GM18526 (cell line): ENCODE results near the gene MEI1.

Experiments
- POLR2A ChIP-seq: IDR thresholded peaks from 3 replicates; pipeline ENCODE4 v1.6.1; 2011; ENCODE audit not compliant: insufficient read length; ENCODE audit errors: extremely low read depth

MEI1 gene

DNA sequence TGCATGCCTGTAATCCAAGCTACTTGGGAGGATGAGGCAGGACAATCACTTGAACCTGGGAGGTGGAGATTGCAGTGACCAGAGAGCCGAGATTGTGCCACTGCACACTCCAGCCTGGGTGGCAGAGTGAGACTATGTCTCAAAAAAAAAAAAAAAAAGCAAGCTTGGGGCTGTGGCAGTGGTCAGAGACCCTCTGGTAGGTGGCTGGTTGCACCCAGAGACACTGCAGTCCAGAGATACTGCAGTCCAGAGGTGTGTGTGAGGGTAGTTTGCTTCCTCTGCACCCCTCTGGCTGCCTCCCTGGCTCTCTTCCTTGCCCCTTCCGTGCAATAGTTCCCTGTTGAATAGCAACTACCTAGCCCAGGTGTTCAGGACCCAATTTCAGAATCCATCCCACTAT is 99.4 kb downstream of the MEI1 start:
- TF ChIP-seq POLR2A, result no peak

DNA sequence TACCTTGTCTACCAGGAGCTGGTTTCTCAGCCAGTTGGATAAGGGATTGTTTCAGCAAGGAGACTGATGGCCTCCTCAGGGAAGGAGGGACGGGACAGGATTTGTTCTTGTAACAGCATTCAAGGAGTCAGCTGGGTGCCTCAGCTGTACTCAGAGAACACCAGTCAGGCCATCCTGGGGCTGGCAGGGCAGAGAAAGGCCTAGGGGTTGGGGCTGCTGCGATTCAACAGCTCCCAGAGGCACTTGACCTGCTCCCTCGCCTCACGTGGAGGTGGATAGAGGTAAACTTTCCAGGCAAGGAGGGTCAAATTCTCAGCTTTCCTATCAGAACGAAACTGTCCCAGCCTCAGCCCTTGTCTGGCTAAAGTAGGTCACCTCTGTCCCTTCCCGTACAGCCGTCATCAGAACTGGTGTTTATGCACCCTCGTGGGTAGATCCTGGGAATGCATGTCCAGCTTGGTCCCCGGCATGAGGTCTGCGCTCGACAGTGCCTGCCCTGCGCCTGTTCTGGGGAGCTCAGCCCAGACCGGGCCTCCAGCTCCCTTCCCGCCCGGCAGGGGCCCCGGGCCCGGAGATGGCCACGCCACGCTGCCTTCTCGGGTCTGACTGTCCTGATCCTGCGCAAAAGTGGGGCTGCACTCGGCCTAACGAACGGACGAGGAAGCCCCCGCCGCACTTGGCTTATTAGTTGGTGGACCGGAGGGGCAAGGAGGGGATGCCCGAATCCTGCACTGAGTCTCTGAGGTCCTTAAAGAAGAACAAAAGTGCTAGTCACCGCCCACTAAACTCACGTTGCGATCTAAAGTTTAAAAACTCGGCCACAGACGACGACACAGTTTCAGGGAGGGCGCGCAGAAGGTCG is 100.4 kb downstream of the MEI1 start:
- TF ChIP-seq POLR2A, result no peak

DNA sequence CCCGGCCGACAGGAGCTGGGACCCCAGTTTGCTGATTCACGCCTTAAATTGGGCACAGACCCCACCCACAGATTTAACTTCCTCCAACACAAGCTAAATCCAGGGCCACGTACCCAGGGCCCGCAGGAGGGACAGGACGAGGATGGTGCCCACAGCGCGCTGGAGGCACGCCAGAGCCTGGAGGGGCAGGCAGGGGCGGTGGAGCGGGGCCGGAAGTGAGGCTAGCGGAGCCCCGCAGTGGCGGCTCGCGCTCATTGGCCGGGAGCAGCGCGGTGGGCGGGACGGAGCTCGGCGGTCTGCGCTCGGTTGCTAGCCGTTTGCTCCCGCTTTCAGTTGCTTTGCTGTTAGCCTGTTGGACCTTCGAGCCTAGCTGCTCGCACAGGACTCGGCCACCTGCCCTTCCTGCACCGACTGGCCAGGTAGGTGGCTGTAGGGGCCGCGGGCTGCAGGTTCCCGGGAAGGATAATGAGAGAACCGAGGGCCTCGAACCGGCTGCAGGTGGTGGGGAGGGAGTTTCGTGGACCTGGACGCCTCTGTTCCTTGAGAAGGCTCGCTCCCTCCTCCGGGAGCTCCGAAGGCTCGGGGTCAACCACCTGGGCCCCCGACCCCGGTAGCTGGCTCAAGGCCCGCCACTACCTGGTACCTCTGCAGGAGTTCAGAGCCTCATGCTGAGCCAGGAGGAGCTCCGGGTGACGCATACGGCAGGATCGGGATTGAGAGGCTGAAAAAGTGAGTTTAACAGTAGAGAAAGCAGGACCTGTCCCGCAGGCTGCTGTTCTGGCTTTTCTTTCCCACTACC is 101.2 kb downstream of the MEI1 start, which contains the start of gene CCDC134:
CCDC134 (plus strand) TSS at position 332 of the 799 bp plus-strand sequence. CDS start 8,212 bp downstream, outside the sequence.
- peak; percentile 97 for TF ChIP-seq POLR2A

DNA sequence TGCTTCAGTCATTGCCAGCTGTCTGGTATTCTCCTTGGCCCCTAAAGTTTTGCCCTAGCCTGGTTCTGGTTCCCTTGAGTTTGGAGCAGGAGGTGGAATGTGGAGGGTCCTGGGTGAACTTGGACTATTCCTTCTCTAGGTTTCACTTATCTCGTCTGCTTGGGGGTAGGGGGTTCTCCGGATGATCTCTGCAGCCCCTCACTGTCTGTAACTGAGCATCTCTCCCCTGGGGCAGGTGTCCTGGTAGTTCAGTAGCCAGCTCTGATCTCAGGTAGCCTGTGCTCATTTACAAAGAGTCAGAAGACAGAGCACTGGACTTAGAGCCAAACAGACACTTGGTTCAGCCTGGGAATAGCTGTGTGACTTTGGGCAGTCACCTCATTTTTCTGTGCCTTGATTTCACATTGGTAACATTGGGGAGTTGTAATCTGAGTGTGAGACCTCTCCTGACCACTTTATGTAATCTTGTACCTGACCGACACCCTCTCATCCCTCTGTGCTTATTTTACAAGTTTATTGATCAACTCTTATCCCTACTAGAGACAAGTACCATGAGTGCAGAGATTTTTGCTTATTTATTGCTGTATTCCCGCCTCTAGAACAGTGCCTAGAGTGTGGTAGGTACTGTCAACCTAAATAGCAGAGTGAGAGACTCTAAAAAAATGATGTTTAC is 102.0 kb downstream of the MEI1 start:
- TF ChIP-seq POLR2A, result no peak

DNA sequence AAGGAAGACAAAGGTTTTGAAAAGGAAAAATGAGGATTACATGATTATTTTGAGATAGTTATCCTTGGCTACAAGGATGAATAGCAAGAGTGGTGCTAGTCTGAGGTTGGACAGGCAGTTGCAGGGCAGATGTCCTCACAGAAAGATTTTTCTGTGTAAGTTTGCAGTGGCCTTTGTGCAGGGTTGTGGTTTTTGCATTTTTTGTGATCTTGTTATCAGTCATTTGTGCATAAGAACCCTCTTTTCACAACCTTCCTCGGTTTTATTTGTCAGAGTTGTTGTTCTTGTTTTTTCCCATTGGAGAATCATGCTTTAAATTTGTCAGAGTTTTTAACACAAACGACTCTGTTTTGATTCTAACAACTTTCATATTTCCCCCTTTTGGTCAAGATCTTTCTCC is 102.6 kb downstream of the MEI1 start:
- TF ChIP-seq POLR2A, result no peak

DNA sequence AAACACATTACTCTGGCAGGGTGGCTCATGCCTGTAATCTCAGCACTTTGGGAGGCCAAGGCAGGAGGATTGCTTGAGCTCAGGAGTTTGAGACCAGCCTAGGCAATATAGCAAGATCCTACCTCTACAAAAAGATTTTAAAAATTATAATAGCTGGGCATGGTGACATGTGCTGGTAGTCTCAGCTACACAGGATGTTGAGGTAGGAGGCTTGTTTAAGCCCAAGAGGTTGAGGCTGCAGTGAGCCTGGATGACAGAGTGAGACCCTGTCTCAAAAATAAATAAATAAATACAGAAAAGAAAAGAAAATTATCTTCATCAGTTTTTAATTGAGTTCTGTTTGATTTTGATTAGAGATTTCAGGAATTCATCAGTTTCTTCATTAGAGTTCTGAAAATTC is 106.3 kb downstream of the MEI1 start:
- no peak for TF ChIP-seq POLR2A

DNA sequence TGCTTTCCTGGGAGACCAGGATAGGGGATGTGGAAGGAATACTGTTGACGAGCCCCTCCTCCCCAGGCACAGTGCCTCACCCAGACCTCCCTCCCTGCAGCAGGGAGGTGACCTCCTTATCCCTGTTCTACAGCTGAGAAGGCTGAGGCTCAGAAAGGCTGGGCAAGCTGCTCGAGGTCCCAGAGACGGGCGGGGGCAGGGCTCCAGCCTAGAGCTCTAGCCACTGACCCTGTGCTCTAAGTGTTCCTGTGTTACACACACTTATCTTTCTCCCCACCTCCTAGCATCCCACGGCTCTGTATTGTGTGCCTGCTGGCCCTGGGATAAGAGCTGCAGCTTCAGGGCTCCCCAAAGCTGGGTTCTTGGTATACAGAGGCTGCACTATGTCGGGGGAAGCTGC is 109.1 kb downstream of the MEI1 start:
- TF ChIP-seq POLR2A, result no peak

DNA sequence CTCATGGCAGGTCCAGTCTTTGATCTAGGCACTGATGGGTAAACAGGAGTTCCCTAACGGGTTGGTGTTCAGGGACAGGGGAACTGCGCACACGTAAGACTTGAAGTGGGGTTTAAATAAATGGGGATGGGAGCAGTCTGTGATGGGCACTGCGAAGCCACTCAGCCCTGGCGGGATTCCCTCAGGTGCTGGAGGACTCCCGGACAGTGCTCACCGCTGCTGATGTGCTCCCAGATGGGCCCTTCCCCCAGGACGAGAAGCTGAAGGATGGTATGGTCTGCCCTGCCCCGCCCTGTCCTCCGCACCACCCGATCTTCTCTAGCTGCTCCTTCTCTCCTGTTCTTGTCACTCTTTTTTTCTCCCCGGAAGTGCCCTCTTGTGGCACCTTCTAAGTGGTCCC is 110.7 kb downstream of the MEI1 start:
- TF ChIP-seq POLR2A, result no peak

DNA sequence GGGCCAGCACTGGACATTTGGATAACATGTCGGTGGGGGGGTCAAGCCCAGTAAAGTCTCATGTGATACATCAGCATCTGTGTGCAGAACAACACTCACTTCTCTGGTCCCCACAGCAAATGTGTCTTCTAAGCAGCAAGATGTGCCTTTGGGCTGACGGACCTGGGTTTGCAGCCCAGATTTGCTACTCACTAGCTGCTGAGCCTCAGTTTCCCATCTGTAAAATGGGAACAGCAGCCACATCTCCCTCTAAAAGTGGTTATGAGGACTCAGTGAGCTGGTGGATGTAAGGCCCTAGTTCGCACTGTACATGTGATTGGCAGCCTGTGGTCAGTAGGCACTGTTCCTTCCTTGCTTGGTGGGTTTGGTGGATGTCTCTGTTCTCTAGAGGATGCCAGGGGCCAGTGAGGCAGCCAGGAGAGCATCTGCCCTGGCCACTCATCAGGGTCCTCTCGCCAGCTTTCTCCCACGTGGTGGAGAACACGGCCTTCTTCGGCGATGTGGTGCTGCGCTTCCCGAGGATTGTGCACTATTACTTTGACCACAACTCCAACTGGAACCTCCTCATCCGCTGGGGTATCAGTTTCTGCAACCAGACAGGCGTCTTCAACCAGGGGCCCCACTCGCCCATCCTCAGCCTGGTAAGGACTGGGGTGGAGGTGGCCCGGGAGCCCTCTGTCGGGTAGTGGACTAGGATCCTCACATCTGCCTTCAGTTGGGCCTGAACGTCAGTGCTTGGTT is 113.7 kb downstream of the MEI1 start:
- TF ChIP-seq POLR2A, result no peak

DNA sequence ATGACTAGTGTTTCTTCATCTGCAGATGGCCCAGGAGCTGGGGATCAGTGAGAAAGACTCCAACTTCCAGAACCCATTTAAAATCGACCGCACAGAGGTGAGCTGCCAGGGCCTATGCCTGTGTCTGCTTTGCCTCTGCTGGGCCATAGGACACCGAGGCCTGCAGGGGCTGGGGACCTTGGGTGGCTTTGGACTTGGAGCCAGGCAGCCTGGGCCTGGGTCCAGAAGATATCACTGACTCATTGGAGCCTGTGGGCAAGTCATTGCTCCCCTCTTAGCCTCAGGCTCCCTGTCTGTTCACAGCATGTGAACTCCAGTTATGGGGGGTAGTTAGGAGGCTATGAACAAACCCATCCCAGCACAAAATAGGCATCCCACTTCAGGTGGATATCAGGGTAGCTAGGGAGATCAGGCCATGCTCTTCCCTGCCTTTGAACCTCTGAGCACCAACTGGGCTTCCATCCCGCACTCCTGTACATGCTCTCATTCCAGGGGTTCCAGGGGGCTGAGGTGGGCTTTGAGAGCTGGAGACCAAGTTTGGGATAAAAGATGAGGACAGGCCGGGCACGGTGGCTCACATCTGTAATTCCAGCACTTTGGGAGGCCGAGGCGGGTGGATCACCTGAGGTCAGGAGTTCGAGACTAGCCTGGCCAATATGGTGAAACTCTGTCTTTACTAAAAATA is 114.6 kb downstream of the MEI1 start:
- no peak for TF ChIP-seq POLR2A

DNA sequence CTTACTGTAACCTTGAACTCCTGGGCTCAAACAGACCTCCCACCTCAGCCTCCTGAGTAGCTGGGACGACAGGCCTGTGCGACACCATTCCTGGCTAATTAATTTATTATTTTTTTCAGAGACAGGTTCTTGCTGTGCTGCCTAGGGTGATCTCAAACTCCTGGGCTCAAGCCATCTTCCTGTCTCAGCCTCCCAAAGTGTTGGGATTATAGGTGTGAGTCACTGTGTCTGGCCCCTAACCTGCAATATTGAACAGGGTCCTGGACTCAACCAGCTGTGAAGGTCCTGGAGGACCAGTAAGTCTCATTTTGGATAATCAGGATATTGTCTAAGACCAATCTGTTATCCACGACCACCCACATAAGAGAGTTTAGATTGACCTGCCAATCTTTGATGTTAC is 116.4 kb downstream of the MEI1 start:
- no peak for TF ChIP-seq POLR2A

DNA sequence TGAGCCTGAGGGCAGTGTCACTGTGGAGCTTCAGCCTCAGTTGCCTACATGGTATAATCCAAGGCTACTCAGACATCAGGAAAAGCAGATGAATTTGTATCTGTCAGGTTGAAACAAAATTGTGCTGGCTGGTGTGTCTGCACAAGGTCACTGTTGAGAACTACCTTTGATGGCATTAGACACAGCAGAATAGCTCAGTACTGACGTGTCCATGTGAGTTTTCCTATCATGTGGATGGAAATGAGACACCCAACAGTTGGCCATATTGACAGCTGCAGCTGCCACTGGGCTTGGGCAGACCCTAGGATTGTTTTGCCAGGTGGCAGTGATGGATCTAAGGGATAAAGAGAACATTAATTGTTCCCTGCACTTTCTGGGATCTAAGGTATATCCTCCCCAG is 116.9 kb downstream of the MEI1 start:
- TF ChIP-seq POLR2A, result no peak

DNA sequence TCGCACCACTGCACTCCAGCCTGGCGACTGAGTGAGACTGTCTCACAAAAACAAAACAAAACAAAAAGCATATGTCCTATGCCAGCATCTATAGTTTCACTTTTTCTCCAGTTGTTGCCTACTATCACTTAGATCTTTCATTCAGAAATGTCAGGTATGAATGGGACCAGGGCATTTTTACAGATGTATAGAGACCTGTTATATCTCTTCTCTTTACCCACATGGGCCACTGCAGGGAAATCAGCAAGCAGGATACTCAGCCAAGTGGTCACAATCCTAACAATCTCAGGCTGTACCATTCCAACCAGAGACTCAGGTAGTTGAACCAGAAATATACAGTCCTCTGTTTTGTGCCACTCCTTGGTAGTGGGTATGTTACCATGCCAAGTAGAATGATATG is 117.6 kb downstream of the MEI1 start:
- no peak for TF ChIP-seq POLR2A

DNA sequence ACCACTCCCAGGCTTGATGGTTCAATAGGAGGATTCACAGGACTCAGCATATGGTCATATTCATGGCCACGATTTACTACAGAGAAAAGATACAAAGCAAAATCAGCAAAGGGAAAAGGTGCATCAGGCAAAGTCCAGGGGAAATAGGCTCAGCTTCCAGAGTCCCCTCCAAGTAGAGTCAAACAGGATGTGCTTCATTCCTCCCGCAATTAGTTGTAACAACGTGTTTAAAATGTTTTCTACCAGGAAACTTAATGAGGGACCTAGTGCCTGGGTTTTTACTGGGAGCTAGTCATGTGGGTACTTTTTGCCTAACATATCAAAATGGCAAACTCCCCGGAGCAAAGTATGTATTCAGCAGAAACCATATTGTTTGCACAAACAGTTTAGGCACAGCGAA is 118.7 kb downstream of the MEI1 start:
- TF ChIP-seq POLR2A, result no peak
